ENCODE results near the gene HMBS. TPM values are rescaled to one million over a fixed set of nuclear protein-coding genes. Genes with fewer than 3 reads are reported as not detected.

Gene HMBS
- total RNA-seq, 4 donors from 2014 or later: 5.2 to 18.4 (median 13.3) TPM

GRCh38 chr11:119115484-119116234, 31.0 kb downstream of the HMBS start:
- no peak overlapping the region for H3K27ac ChIP-seq
- H3K9me3 ChIP-seq: no peaks in the 10 kb centered on the region
- 68% methylated on average over 24 of the region's 24 CpGs for WGBS
- H3K4me3 ChIP-seq: no peak overlapping the region
- H3K27me3 ChIP-seq: no peaks in the 10 kb centered on the region
- DNase-seq (ENCODE audit: low spot score in 2 of 2): peak in 1 of 2 donors; percentile 59
- peaks cover 6% of the 10 kb centered on the region for H3K4me1 ChIP-seq
- TF ChIP-seq POLR2AphosphoS5 (IDR thresholded peaks at IDR 0.05): no peak
- TF ChIP-seq POLR2A (IDR thresholded peaks at IDR 0.05): no peak
- TF ChIP-seq CTCF (IDR thresholded peaks at IDR 0.05): no peak
- no peak for TF ChIP-seq EP300 (IDR thresholded peaks at IDR 0.05)
- H3K36me3 ChIP-seq: peaks cover 54% of the 10 kb centered on the region

- WGBS: 83% methylated on average over 10 of the region's 10 CpGs
- H3K27ac ChIP-seq: no peak overlapping the region
- H3K9me3 ChIP-seq: no peaks in the 10 kb centered on the region
- TF ChIP-seq POLR2A (IDR thresholded peaks at IDR 0.05): no peak
- no peak for TF ChIP-seq POLR2AphosphoS5 (IDR thresholded peaks at IDR 0.05)
- no peak overlapping the region for H3K4me3 ChIP-seq
- DNase-seq (ENCODE audit: low spot score in 2 of 2): no peak
- peaks cover 9% of the 10 kb centered on the region for H3K4me1 ChIP-seq
- no peaks in the 10 kb centered on the region for H3K27me3 ChIP-seq
- peaks cover 49% of the 10 kb centered on the region for H3K36me3 ChIP-seq
Measured at GRCh38 chr11:119116235-119116594, 31.5 kb downstream of the HMBS start.

- WGBS: 83% methylated on average over 5 of the region's 5 CpGs
- H3K27me3 ChIP-seq: no peaks in the 10 kb centered on the region
- peak in 1 of 2 donors; percentile 51 for DNase-seq (ENCODE audit: low spot score in 2 of 2)
- H3K4me1 ChIP-seq: peaks cover 9% of the 10 kb centered on the region
- peaks cover 46% of the 10 kb centered on the region for H3K36me3 ChIP-seq
- no peak for TF ChIP-seq POLR2AphosphoS5 (IDR thresholded peaks at IDR 0.05)
- TF ChIP-seq EP300 (IDR thresholded peaks at IDR 0.05): no peak
- TF ChIP-seq POLR2A (IDR thresholded peaks at IDR 0.05): no peak
- TF ChIP-seq CTCF (IDR thresholded peaks at IDR 0.05): no peak
- no peak overlapping the region for H3K4me3 ChIP-seq
- H3K27ac ChIP-seq: no peak overlapping the region
- no peaks in the 10 kb centered on the region for H3K9me3 ChIP-seq
Measured at GRCh38 chr11:119116601-119117000, 31.9 kb downstream of the HMBS start.

- H3K9me3 ChIP-seq: no peaks in the 10 kb centered on the region
- peaks cover 12% of the 10 kb centered on the region for H3K4me1 ChIP-seq
- TF ChIP-seq POLR2AphosphoS5 (IDR thresholded peaks at IDR 0.05): no peak
- no peak for TF ChIP-seq EP300 (IDR thresholded peaks at IDR 0.05)
- TF ChIP-seq POLR2A (IDR thresholded peaks at IDR 0.05): no peak
- TF ChIP-seq CTCF (IDR thresholded peaks at IDR 0.05): no peak
- no peak overlapping the region for H3K27ac ChIP-seq
- no peak overlapping the region for H3K4me3 ChIP-seq
- H3K36me3 ChIP-seq: peaks cover 40% of the 10 kb centered on the region
- no peaks in the 10 kb centered on the region for H3K27me3 ChIP-seq
- DNase-seq (ENCODE audit: low spot score in 2 of 2): no peak
- WGBS: 94% methylated on average over 3 of the region's 3 CpGs
Measured at GRCh38 chr11:119117004-119117706, 32.5 kb downstream of the HMBS start.

- Histone ChIP-seq H3K27ac (no peak overlapping the region), H3K36me3 (peaks cover 29% of the 10 kb centered on the region), H3K4me1 (peaks cover 22% of the 10 kb centered on the region), H3K27me3 (no peaks in the 10 kb centered on the region), H3K9me3 (no peaks in the 10 kb centered on the region), H3K4me3 (no peak overlapping the region)
- no peak for DNase-seq (ENCODE audit: low spot score in 2 of 2)
- 94% methylated on average over 5 of the region's 5 CpGs for WGBS
- no peak for TF ChIP-seq CTCF (IDR thresholded peaks at IDR 0.05)
- TF ChIP-seq POLR2AphosphoS5 (IDR thresholded peaks at IDR 0.05): no peak
- TF ChIP-seq EP300 (IDR thresholded peaks at IDR 0.05): no peak
- no peak for TF ChIP-seq POLR2A (IDR thresholded peaks at IDR 0.05)
Measured at GRCh38 chr11:119118227-119118626, 33.5 kb downstream of the HMBS start.
